ENCODE measurements around the gene MAP2K5.

GRCh38 chr15:67690936-67691335 is 148.4 kb downstream of the MAP2K5 start:
- TF ChIP-seq CTCF (conservative IDR thresholded peaks at IDR 0.05; ENCODE audit: low read length) (no peak), EZH2phosphoT487 (IDR thresholded peaks at IDR 0.05; ENCODE audit: borderline replicate concordance) (no peak)
